Hematopoietic multipotent progenitor cell treated with erythropoietin and hydrocortisone succinate and interleukin-3 and kit ligand, for 15 days (in vitro differentiated cells): ENCODE results near the gene AIP.
"Not testable (repeated sequence)": the region's sequence is repeated elsewhere in the genome, so short reads cannot be mapped to it uniquely, and the experiment has no call there.

Experiments used
- DNase-seq: peaks from one replicate; pipeline ENCODE4 v3.0.0-alpha.2; 2015; ENCODE audit warnings: low spot score

The AIP gene

GRCh38 chr11:67468759-67469507, 13.9 kb upstream of the AIP start, which contains the start of gene TMEM134:
Gene TMEM134, minus strand, starts transcription at chr11:67469251. Its CDS starts 59 bp downstream, at chr11:67469192.
- peak; percentile 91 for DNase-seq

- DNase-seq: no peak
Observed at GRCh38 chr11:67469508-67469811, 13.4 kb upstream of the AIP start.

GRCh38 chr11:67470337-67471002, 12.4 kb upstream of the AIP start:
- no peak for DNase-seq

DNA sequence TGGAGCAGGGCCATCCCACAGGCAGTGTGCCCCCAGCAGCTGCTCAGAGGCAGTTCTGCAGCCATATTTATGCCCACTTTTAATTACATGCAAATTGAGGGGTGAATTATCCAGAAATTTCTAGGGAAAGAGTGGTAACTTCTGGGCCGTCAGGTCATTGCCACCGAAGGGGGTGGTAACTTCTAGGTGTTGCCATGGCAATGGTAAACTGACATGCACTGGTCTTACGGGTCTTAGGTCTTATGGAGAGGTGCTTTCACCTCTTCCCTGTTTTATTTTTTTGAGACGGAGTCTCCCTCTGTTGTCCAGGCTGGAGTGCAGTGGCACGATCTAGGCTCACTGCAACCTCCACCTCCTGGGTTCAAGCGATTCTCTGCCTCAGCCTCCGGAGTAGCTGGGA, 9.9 kb upstream of the AIP start:
- DNase-seq: no peak

GRCh38 chr11:67476692-67477091, 6.1 kb upstream of the AIP start:
- not testable (repeated sequence) for DNase-seq

DNA sequence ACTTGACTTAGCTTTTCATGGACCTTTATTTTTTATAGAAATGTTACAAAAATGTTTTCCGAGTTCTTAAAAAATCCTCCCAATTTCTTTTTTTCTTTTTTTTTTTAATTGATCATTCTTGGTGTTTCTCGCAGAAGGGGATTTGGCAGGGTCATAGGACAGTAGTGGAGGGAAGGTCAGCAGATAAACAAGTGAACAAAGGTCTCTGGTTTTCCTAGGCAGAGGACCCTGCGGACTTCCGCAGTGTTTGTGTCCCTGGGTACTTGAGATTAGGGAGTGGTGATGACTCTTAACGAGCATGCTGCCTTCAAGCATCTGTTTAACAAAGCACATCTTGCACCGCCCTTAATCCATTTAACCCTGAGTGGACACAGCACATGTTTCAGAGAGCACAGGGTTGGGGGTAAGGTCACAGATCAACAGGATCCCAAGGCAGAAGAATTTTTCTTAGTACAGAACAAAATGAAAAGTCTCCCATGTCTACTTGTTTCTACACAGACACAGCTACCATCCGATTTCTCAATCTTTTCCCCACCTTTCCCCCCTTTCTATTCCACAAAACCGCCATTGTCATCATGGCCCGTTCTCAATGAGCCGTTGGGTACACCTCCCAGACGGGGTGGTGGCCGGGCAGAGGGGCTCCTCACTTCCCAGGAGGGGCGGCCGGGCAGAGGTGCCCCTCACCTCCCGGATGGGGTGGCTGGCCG, 5.3 kb upstream of the AIP start:
- DNase-seq: not testable (repeated sequence)

GRCh38 chr11:67482275-67482826, 475 bp upstream of the AIP start:
- no peak for DNase-seq

DNA sequence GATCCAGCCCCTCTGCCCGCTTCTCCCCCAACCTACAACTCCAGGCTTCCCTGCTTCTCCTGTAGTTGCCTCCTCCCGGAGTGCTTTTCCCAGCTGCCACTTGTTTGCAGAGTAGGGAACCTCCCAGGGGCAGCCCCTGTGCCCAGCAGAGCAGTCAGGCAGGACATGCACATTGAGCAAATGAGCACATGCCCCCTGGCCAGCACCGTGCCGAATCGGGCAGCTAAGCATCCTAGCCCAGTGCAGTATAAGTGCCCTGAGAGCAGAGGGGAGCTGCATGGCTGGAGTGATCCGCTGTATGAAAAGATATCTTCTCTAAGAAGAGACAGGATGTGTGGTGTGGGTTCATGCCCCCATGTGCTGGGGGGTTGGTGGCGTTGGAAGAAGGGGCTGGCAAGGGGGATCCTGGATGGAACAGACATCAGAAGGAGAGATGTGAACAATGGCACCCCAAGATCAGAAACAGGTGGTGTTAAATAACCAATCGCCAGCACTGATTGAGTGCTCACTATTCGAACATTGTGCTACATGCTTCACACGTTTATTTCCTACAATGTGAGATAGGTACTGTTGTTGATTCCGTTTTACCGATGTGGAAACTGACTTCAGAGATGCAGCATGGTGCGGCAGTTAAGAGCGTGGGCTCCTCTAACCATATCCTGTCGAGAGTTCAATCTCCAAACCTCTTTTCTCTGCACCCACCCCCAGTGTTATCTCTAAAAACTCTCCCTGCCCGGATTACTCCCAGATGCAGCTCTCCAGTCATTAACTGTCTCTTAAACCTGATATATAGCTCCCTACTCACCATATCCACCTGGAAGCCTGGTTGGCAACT, 1.2 kb downstream of the AIP start:
- DNase-seq: no peak

GRCh38 chr11:67484847-67485311, 2.1 kb downstream of the AIP start:
- no peak for DNase-seq

DNA sequence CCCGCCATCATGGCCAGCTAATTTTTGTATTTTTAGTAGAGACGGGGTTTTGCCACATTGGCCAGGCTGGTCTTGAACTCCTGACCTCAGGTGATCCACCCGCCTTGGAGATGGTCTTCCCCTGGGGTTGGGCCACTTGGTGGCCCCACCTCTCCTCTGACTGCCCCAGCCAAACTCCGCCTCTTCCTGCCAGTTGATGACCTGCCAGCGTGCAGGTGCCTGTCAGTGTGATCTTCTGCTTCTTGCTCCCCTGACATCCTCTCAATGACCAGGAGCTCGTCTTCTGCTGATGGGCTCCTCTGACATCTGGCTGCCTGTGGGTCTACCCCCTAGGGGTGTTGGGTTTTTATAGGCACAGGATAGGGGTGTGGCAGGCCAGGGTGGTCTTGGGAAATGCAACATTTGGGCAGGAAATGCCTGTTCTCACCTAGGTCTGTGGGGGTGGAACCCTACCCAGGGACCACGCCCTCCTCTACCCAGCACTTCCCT, 3.1 kb downstream of the AIP start:
- DNase-seq: not testable (repeated sequence)

GRCh38 chr11:67486481-67487195, 3.8 kb downstream of the AIP start:
- DNase-seq: no peak

DNA sequence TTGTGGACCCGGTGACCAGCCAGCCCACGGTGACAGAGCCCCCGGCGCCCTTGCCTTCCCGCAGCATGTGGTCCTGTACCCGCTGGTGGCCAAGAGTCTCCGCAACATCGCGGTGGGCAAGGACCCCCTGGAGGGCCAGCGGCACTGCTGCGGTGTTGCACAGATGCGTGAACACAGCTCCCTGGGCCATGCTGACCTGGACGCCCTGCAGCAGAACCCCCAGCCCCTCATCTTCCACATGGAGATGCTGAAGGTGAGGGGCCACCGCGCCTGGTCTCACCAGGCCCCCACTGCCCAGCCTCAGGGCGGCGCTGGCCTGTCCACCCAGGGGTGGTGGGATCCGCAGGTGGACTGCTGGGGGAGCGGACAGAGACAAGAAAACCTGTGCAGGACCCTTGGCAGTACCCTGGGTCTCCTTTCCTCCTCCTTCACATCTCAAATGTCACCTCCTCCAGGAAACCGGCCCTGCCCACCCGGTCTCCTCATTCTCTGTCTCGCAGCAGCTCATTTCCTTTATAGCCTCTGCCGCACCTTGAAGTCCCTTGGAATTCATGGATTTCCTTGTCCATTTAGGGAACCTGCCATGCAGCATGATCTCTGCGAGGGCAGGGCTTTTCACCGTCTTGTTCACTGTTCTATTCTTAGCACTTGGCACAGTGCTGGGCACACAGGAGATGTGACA, 6.5 kb downstream of the AIP start:
- DNase-seq: no peak

DNA sequence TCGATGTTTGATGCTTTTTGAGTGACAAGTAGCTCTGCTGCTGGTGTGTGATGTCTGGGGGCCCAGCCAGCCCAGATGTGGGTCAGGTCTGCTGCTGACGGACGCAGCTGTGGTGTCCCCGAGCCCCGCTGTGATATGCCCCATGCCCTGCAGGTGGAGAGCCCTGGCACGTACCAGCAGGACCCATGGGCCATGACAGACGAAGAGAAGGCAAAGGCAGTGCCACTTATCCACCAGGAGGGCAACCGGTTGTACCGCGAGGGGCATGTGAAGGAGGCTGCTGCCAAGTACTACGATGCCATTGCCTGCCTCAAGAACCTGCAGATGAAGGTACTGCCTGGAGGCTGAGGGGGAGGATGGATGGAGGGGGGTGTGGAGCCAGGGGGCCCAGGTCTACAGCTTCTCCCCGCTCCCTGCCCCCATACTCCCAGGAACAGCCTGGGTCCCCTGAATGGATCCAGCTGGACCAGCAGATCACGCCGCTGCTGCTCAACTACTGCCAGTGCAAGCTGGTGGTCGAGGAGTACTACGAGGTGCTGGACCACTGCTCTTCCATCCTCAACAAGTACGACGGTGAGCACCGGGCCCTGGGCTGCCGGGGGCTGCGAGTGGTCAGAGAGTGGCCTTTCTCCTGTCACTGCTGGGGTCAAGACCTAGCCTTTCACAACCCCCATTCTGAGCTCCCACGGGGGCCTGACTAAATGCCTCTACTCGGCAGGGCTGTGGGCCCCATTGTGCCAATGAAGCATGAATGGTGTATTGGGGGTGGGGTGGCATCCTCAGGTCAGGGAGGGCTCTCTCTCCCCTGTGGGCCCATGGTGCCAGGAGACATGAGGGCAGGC, 7.3 kb downstream of the AIP start:
- DNase-seq: no peak

DNA sequence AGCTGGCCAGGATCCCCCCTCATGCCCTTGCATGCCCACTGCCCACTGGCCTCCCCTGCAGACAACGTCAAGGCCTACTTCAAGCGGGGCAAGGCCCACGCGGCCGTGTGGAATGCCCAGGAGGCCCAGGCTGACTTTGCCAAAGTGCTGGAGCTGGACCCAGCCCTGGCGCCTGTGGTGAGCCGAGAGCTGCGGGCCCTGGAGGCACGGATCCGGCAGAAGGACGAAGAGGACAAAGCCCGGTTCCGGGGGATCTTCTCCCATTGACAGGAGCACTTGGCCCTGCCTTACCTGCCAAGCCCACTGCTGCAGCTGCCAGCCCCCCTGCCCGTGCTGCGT, 7.9 kb downstream of the AIP start:
- no peak for DNase-seq

- no peak for DNase-seq
Observed at GRCh38 chr11:67491276-67492068, 8.6 kb downstream of the AIP start.

DNA sequence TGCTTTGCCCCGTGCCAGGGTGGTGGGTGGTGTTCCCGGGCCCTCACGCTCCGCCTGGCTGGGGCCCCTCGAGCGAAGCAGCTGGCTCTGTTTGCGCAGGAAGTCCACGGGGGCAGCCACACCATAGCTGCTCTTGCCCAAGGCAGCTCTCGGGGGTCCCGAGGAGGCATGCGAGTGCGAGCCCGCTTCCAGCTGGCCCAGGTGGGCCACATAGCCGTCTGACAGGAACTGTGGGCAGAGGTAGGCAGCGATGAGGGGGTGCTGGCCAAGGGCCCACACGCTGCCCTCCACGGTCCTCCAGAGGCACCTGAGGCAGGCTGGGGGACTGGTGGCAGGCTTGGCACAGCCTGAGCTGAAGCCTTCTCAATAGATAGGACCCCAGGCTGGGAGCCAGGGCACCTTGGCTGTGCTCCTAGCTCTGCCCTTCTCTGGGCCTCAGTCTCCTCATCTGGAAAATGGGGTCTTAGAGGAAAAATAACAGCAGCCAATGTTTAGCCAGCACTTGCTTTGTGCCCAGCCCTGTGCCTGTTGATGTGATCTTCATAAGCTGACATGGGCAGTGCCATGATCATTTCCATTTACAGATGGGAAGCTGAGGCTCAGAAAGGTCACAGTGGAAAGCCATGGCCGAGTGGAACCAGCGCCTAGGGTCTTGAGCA, 9.4 kb downstream of the AIP start:
- no peak for DNase-seq

GRCh38 chr11:67492801-67493547, 10.1 kb downstream of the AIP start:
- DNase-seq: no peak
